Suppressor macrophage treated with lipopolysaccharide for 4 hours (primary cell): ENCODE results near the gene CFDP1.
A peak's percentile ranks its signal among the peaks of the same experiment; 100 is the strongest.

ENCODE experiments used
- DNase-seq: peaks from one replicate; pipeline ENCODE4 v3.0.0-alpha.2; 2020

Gene CFDP1

DNA sequence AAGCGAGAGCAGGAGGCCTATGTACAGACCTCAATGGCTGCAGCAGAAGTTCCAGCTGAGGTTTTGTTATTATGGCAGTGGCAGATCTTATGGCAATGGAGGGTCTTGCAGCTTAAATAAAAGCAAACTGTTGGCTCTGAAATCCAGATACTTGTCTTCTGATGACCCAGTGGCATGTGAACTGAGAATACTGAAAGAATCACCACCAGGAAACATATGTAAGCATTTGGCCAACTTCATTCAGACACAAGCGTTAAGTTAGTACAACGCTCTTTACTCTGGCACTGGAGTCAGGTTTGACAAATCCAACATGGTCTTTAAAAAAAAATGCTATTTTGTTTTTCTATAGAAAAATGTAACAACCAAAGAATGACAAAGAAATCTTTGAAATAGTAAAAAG lies 70.5 kb downstream of the CFDP1 start:
- DNase-seq = no peak

DNA sequence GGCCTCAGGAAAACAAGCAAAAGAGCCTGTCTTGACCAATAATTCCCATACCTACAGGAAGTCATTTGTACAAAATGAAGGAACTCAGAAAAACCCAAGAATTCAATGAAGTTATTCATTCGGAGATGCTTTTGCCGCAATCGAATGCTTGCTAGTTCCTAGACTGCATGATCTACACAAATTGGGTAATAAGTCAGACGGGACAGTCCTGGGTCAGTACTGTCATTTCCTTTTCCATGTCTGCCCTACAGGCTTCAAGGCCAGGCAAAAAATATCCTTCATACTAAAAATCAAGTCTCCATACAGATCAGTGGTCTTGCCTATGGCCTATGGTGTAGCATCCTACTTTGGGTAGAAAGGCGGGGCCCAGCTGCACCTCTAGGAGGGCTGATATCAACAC lies 71.4 kb downstream of the CFDP1 start:
- no peak for DNase-seq

DNA sequence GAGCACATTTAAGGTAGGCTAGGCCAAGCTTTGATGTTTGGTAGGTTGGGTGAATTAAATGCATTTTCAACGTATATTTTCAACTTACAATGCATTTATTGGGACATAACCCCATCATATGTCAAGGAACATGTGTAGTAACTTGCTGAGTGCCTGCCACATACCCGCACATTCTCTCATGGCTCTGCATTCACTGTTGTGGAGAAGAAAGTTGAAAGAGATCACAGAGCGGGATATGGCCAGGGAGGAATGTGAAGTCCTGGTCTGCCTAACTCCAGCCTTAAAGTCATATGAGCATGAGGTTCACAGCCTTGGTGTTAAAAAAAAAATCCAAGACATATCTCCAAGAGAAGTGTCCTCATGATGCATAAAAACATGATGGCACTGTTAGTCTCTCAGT lies 79.1 kb downstream of the CFDP1 start:
- DNase-seq = no peak

DNA sequence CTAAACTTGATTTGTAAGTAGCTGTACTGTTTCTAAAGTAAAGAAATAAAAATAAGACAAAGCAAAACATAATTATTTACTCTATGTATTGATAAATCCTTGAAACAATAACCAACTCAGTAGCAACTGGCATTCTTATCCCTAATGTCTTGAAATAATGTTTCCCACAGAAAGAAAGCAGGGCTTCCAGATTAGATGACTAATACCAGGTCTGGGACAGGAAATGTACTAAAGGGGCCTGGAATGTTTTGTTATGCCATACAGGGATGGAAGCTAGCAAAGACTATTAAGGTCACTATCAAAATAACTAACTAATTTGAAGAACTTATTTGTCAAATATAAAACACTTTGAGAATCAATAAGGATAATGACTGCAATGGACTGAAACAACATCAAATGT lies 82.1 kb downstream of the CFDP1 start:
- DNase-seq = no peak

DNA sequence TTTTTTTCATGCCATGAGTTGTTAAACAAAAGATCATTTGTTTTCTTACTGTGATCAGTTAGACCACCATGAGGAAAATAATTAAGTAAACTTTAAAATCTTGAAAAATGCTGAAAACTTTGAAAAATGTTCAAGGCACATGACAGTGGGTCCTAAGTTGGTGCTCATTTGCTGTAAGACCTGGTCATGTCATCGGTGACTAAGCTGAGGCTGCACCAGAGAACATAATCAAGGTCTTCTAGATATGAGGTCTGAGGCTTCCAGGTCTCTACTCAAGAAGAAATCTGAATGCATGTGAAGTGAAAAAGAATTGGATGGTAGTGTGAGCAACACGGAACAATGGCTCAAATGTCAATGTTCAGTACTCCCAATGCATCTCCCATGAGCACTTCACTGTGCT lies 87.6 kb downstream of the CFDP1 start:
- DNase-seq = no peak

DNA sequence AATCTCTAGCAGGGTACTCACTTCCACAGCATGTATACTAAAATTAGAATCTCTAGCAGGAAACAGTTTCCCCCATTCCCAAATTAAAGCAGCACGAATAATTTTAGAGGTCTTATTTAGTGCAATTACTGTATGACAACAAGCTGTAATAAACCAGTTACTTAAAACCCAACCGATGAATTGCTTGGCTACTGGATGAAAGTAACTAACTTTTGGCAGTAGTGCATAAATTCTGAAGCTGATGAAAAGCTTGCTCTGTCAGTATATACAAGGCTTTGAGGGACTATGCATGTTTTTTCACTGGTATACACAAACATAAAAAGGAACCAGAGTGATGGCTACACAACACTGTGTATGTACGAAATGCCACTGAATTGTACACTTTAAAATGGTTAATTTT lies 89.4 kb downstream of the CFDP1 start:
- no peak for DNase-seq

DNA sequence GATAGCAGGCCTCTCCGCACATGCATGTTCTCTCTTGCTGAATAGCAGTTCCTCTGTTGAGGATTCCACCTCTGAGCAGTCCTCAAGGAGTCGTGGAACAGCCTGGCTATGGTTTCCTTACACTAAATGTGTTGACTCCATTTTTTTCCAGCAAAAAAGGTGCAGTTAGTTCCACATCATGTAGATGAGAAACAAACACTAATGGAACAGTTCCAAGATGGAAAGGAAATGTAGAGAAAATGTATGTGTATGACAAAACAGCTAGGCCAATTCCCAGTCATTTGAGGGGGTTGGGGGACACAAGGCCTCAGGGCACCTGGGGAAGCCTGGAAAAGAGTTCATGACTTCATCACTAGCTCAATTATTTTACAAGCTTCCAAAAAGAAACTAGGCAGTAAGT lies 90.0 kb downstream of the CFDP1 start:
- DNase-seq = no peak

DNA sequence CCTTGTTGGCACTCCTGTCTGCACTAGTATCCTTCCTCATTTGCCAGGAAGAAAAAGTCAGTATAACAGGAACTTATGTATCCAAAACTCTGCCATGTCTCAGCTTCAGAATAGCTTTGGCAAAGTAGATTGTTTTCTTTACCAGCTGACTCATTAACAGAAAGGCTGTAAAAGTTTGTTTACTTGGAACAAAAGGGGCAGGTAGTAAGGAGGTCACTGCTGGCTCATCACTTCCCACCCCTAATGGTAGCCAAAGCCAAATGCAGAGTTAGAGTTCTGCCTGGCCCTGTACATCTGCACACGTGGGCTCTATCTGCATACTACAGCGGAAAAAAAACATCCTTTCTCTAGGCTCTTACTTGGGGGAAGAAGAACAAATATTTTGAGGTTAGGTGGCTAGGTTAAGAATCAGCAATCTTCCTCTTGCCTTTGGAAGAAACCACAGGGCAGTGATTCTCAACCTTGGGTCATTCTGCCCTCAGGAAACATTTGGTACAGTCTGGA lies 90.9 kb downstream of the CFDP1 start:
- peak; percentile 22 for DNase-seq

DNA sequence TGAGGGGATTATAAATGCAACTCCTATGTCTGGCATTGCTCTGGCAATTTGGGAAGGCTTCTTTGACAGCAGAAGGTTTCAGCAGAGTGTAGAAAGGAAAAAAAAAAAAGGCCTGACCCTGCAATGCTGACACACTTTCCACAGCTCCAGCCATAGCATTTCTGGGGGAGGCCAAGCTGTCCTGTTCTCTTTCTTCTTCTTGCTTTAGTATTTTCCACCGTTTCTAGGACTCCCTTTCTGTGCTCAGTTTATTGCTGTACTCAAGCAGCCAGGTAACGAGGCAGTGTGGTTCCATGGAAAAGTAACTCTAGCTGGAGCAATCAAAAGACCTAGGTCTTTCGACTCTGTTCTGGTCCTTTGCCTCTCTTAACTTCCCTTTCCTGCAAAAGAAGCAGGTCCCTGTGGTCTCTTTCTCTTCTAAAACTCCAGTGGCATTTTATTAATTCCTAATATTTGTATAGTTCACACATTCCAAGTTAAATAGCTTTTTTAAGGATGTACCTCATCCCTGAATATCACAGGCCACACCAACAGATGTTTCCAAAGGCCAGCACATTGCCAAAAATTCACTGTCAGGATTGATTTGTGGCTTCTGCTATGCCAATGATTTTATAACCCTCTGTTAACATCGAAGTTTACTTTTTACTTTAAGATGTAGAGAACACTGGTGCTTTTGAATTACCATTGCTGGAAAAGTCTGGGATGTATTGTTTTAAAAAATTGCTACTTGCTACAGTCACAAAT lies 91.6 kb downstream of the CFDP1 start:
- no peak for DNase-seq

DNA sequence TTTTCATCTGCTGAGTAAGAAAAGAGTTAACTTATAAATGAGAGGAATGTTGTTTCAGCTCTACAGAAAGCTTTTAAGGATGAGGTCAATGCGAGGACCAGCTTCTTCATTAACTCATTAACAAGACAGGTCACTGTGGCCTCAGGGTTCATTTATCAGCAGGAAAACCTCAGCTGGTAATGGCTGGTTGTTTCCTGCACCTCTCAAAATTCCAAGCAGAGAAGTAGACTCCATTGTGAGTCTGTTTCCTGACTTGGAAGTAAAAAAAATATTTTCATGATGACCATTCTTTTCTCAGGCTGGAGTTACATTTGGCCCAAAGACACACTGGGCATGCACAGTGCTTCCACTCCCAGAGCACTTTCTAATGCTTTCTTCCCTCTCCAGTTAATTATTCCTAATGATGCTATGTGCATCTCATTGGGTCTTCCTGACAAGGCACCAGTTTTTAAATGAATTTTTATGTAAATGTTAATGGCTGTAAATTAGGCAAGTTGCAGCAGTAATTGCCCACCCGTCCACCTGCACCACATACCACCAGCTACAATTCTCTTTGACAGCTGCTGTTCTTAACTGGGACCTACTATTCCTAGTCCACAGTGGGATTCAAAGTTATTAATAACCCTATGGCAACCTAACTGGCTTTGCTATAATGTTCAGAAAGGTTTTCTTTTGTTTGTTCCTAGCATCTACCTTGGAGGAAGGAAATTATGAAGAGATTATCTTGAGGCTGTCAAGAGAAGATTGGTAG lies 92.4 kb downstream of the CFDP1 start:
- DNase-seq = no peak

DNA sequence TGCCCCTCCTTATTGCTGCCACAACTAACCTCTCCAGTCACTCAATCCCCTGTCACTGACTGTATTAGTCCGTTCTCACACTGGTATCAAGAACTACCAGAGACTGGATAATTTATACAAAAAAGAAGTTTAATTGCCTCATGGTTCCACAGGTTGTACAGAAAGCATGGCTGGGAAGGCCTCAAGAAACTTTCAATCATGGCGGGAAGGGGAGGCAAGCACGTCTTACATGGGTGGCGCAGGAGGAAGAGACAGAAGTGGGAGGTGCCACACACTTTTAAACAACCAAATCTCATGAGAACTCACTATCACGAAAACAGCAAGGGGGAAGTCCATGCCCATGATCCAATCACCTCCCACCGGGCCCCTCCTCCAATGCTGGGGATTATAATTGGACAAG lies 95.9 kb downstream of the CFDP1 start:
- DNase-seq = no peak

DNA sequence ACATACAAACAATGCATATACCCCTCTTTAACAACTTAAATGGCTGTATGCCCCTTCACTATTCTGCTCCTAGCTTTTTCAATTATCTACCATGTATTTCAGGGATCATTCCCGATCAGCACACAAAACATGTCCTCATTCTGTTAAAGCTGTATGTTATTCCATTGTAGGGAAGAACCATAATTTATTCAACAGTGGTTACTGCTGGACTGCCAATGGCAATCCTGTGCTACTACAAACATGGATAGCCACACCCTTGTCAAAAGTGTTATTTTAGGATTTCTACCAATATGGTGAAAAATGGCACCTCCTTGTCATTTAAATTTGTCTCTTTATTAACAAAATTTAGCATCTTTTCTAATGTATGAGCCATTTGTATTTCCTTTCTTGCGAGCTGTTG lies 96.8 kb downstream of the CFDP1 start:
- DNase-seq = no peak

DNA sequence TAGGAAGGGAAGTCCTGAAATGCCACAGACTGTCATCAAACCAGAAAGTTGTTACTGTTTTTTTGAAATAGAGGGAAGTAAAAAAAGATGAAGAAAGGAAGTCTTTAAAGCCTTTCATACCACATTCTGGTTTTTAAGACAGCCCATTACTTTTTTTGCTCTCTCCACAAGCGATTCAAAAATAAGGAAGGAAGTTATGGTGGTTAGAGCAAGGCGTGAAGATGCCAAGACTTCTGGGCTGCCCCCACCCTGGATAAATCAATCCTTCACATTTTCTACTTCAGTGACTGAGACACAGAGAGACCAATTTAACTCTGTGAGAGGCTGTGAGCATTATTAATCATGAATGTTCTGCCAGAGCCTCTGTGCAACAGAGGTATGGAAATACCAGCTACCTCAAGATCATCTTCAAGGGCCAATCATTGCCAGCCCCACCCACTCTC lies 99.6 kb downstream of the CFDP1 start:
- peak; percentile 66 for DNase-seq

DNA sequence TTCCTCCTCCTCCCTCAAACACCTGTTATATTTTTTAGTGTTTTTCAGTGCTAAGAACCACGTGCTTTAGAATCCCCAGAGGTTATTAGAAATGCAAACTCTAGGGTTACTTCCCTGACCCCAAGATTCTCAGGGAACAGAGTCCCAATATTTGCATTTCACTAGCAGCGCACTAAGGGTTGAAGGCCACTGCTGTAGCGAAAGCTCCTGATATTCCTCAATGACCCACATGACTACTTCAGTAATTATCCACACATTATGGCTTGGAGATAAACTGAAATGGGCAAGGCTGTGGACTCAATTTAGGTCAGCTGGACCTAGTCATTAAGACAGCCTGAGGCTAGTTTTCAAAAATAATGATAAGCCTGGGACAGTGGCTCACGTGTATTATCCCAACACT lies 103.4 kb downstream of the CFDP1 start:
- no peak for DNase-seq

DNA sequence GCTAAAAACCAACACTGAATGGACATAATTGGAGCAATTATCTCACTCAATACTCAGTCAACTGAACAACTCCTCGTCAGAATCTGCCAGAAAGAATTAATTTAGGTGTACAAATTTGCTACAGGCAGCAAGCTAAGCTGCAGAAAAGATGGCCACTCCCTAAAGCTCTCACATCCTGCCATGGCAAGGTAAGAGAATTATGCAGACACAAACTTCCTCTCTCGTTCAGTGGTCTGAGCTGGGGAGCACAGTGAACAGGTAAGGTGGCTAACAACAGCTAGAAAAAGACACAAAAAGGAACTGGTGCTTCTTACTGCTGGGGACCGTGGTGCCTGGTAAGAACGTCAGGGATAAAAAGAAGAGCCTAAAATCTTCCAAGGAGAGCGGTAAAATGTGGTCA lies 107.0 kb downstream of the CFDP1 start:
- no peak for DNase-seq

DNA sequence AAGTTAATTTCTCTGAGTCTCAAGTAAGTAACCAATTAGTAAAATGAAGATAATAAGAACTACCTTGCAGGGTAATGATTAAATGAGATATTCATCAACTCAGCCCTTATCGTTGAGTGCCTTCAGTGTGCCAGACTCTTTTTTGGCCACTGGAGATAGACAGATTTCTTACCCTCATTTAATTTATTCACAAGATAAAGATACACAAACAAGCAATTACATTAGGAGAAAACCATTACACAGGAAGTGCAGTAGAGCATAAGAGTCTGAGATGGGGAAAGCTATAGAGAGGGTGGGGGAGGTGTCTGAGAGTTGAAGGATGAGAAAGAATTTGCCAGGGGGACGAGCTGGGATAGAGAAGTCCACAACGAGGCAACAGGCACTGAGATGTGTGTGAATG lies 109.4 kb downstream of the CFDP1 start:
- no peak for DNase-seq

DNA sequence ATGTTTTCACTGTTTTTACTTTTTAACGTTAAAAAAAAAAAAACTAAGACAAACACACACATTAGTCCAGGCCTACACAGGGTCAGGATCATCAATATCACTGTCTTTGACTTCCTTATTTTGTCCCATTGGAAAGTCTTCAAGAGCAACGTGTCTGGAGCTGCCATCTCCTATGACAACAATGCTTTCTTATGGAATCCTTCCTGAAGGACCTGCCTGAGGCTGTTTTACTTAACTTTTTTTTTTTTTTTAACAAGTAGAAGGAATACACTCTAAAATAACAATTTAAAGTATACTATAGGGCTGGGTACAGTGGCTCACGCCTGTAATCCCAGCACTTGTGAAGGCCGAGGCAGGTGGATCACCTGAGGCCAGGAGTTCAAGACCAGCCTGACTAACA lies 110.1 kb downstream of the CFDP1 start:
- DNase-seq = no peak

DNA sequence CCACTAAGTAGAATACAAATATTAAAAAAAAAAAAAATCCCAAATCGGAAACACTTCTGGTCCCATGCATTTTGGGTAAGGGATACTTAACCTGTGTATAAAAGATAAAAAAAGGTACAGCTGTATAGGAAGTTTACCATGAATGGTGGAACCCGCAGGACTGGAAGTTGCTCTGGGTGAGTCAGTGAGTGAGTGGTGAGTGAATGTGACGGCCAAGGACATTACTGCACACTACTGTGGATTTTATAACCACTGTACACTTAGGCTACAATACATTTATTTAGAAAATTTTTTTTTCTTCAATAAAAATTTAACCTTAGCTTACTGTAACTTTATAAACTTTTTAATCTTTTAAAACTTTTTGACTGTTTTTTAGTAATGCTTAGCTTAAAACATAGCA lies 110.6 kb downstream of the CFDP1 start:
- DNase-seq = peak; percentile 25

DNA sequence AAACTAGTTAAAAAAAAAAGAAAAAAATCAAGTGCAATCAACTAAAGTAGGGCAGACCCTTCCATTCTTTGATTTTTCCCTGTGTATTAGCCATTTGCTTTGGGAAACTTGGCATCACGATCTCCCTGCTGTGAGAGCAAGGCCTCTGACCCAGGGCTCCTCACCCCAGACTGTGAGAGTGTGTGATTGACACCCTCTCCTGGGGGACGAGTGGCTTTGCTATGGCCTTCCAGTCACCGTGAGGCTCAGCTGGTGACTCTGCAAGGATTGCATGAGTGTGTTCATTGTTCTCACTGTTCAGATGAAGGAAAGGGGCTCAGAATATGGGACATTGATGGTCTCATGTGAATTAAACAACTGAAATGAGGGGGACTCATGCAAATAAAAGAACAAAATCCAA lies 112.9 kb downstream of the CFDP1 start:
- no peak for DNase-seq

DNA sequence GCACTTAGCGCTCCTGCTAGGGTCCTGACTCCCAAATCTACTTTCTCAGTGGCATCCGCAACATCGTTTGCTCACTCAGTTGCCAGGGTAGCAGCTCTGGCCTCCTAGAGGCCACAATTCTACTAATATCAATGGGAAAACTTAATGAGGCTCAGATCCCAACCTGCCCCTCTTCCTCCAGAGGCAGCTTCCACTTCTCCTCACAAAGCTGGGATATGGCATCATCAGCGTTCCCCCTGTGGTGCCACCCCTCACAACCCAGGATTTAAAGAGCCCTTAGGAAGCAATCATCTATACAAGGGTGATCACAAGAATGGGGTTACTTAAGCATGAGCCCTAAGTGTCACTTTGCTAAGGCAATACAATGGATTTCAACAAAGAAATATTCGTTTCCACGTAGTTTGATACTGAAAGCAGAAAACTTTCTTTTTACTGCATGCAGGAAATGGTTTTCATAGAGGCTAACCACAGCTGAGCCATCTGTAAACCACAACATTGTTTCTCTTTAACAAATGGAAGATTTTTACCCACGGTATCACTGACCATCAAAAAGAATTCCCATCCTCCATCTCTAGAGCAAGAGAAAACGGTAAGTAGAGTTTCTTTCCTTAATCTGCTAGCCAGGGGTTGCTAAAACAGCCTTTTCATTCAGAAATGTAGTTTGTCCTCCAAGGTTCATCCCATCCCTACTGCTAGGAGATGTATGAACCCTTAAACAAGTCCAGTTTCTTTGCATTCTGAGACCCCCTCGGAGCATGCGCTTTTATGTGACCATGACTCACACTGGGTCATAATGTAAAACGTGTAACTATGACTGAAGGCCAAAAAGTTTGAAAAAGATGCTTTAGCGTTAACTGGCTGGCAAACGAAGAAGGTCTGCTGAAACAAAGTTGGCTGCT lies 113.5 kb downstream of the CFDP1 start:
- DNase-seq = peak; percentile 85

DNA sequence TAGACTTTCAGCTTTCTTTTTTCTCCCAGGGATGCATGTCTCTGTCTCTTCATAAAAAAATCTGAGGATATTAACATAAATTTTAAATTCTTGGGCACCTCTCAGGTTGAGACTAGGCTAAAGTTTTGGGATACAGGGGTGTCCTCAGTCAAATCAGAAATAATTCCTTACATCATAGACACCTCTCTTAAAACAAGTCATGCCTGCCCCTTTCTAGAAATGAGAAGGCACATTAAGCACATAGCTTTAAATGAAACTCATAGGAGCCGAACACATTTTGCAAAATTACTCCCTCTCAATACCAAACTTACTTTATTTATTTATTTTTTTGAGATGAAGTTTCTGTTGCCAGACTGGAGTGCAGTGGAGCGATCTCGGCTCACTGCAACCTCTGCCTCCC lies 114.6 kb downstream of the CFDP1 start:
- no peak for DNase-seq

DNA sequence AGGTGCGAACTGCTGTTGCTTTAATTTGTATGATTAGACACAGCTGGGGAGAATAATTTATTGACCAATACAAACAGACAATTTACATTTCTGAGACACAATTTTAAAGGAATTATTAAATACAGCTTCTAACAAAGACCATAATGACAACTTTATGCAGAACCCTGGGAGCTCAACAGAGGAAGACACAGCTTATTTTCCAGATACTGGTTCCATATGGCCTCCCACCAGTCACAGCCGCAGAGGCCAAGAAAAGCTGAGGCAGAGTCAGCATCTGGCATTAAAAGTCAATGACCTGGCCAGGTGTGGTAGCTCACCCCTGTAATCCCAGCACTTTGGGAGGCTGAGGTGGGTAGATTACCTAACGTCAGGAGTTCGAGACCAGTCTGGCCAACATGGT lies 115.8 kb downstream of the CFDP1 start:
- DNase-seq = no peak

DNA sequence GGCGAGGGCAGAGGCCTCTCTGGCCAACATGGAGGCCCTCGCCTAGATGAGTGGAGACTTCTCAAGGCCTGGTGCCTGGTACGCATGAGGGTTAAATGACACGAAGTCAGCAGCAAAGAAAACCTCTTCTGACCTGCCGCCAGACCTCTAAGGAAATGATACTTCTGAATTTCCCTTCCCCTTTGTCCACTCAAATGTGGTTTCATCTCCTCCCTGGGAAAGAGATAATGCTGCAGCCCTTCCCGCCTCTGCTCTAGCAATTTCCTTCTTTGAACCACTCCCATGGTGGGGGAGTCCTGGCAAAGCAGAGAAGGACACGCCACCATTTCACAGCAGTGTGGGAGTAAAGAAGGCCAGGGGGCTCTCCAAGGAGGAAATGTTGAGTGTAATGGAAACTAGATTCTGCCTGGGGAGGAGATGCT lies 116.2 kb downstream of the CFDP1 start:
- peak; percentile 96 for DNase-seq
